ENCODE results near the gene SVIL.
A peak's percentile ranks its signal among the peaks of the same experiment; 100 is the strongest.

SVIL gene, protein sequence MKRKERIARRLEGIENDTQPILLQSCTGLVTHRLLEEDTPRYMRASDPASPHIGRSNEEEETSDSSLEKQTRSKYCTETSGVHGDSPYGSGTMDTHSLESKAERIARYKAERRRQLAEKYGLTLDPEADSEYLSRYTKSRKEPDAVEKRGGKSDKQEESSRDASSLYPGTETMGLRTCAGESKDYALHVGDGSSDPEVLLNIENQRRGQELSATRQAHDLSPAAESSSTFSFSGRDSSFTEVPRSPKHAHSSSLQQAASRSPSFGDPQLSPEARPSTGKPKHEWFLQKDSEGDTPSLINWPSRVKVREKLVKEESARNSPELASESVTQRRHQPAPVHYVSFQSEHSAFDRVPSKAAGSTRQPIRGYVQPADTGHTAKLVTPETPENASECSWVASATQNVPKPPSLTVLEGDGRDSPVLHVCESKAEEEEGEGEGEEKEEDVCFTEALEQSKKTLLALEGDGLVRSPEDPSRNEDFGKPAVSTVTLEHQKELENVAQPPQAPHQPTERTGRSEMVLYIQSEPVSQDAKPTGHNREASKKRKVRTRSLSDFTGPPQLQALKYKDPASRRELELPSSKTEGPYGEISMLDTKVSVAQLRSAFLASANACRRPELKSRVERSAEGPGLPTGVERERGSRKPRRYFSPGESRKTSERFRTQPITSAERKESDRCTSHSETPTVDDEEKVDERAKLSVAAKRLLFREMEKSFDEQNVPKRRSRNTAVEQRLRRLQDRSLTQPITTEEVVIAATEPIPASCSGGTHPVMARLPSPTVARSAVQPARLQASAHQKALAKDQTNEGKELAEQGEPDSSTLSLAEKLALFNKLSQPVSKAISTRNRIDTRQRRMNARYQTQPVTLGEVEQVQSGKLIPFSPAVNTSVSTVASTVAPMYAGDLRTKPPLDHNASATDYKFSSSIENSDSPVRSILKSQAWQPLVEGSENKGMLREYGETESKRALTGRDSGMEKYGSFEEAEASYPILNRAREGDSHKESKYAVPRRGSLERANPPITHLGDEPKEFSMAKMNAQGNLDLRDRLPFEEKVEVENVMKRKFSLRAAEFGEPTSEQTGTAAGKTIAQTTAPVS (N-terminal part only)

GRCh38 chr10:29634764-29635625 is at the start of gene SVIL:
SVIL (minus strand) TSS chr10:29634971; CDS start chr10:29555058, 79,913 bp downstream.
- DNase-seq: no peak

- peak; percentile 19 for DNase-seq
Observed at GRCh38 chr10:29681676-29682448, 47.1 kb upstream of the SVIL start.

DNA sequence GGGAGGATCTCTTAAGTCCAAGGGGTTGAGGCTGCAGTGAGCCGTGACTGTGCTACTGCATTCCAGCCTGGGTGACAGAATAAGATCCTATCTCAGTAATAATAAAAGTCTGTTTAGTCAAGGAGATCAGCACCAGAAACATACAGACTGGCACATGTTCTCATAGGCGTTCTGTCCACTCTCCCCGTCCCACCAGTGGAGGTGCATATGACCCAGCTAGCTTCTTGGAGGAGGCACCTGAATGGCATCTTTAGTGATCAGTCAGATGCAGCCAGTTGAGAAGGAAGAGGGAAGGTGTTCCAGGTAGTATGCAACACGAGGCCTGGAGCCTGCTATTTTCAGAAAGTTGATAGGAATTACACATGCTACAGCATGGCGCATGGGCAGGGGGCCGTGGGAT is 45.3 kb upstream of the SVIL start:
- DNase-seq: no peak

DNA sequence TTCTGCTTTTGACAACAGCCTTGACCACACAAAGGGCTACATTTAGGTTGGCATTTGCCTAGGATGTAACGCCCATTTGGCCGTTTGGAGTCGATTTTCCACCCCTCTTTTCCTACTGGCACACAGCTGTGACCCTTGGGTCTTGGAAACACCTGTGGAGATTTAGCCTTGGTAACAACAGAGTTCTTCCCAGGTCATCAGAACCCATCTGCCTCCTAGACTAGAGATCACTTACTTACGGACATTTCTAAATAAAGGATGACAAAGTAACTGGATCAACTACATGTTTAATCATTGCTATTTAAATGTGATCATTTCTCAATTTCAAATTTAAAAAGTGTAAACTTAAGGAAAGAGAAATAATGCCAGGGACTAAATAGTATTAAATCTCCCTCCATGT is 42.0 kb upstream of the SVIL start:
- DNase-seq: no peak

GRCh38 chr10:29675984-29676383 is 41.2 kb upstream of the SVIL start:
- no peak for DNase-seq

DNA sequence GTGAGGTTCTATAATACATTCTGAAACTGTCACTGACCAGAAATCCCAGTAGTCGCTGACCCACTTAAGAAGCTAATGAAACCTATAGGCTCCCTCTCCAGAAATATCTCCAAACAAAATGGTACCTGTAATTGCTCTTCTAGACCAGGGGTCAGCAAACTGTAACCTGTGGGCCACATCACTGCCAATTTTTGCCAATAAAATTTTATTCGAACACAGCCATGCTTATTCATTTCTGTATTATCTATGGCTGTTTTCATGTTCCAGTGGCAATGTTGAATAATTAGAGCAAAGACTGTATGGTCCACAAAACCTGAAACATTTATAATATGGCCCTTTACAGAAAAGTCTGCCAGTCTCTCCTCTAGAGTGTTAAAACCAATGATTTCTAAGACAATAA is 37.2 kb upstream of the SVIL start:
- DNase-seq: no peak

- DNase-seq: no peak
Observed at GRCh38 chr10:29671228-29671780, 36.5 kb upstream of the SVIL start.

- no peak for DNase-seq
Observed at GRCh38 chr10:29670761-29671160, 36.0 kb upstream of the SVIL start.

GRCh38 chr10:29669149-29669548 is 34.4 kb upstream of the SVIL start:
- no peak for DNase-seq

DNA sequence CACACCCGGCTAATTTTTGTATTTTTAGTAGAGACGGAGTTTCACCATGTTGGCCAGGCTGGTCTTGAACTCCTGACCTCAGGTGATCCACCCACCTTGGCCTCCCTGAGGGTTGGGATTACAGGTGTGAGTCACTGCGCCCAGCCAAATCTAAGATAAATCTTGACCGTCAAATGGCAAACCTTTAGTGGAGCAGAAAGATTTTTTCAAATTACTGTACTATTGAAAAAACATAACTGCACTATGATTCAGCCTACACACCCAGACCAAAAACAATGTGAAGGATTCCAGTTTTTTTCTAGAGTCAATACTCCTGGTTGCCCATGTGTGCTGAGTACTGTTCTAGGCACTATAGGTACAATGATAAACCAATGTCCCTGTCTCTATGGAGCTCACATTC is 33.9 kb upstream of the SVIL start:
- no peak for DNase-seq

DNA sequence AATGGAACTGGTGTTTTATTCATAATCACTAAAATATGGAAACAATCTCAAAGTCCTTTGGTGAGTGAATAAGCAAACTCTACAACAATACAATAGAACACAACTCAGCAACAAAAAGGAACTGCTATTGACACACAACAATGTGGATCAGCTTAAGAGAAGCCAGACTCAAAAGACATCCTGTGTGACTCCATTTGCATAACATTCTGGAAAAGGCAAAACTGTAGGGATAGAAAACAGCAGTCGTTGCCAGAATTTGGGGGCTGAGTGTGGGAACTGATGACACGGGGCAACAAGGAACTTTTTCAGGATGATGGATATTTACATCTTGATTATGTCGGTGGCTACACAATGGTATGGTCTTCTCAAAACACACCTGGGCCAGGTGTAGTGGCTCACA is 32.4 kb upstream of the SVIL start:
- DNase-seq: no peak

- DNase-seq: no peak
Observed at GRCh38 chr10:29666201-29666600, 31.4 kb upstream of the SVIL start.

- no peak for DNase-seq
Observed at GRCh38 chr10:29663718-29664117, 28.9 kb upstream of the SVIL start.

GRCh38 chr10:29658984-29659965 is 24.5 kb upstream of the SVIL start:
- DNase-seq: peak; percentile 56

DNA sequence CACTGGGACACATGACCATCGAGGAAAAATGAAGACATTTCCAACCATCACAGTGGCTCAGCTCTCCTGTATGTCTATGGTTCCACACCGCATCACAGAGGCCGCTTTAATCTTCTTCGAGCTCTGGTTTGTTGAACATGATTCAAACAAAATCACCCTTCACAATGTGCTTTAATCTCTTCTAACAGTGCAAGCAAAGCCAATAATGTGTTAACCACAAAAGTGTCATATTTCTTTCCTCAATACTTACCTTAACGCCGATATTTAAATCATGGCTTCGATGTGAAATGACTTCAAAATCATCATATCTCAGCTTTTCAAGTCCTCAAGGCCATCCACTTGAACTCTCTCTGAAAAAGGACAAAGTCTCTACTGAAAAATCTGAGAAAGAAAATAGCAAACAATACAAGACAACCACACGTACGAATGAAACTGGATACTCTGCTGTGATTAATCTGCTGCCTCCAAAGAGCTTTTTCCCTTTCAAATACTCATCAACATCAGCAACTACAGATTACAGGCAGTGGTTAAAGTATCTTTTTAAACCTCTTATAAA is 23.0 kb upstream of the SVIL start:
- DNase-seq: no peak

GRCh38 chr10:29656451-29656992 is 21.8 kb upstream of the SVIL start:
- DNase-seq: no peak

DNA sequence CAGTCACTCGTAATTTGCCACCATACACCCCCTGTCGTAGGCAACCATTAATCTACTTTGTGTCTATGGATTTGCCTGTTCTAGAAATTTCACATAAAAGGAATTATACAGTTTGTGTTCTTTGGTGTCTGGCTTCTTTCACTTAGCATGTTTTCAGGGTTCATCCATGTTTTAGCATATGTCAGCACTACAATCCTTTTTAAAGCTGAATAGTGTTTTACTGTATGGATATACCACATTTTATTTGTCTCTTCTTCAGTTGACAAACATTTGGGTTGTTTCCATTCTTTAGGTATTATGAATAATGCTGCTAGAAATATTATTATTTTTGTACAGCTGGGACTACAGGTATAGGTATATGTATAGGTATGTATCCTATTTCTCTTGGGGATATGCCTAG is 17.4 kb upstream of the SVIL start:
- no peak for DNase-seq

DNA sequence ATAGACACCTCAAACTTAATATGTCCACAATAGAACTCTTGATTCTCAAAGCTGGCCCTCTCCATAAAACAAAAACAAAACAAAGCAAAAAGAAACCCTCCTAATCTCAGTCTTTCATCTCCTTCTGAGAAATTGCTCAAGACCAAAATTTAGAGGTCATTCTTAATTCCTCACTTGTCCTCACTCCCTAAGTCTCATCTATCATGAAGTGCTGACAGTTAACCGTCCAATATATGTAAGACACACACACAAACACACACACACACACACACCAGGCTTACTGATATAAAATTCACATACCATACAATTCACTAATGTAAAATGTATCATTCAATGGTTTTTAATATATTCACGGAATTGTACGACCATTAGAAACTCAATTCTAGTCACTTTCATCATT is 17.0 kb upstream of the SVIL start:
- no peak for DNase-seq

DNA sequence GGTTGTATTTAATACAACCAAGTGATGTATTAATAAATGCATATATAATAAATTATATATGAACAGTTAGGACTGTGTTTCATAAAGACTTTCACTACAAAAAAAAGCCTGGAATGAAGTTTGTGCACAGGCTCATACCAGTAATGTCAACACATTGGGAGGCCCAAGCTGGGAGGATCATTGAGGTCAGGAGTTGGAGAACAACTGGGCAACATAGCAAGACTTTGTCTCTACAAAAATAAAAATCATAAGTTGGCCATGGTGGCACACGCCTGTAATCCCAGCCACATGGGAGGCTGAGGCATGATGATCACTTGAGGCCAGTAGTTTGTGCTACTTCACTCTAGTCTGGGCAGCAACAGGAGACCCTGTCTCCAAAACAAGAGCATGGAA is 15.8 kb upstream of the SVIL start:
- DNase-seq: no peak

All from activated naive CD4-positive, alpha-beta T cell treated with anti-CD3 and anti-CD28 coated beads, Interleukin-2, amount 50 U/mL, for 16 hours (primary cell).